CD4-positive, alpha-beta T cell treated with Interferon gamma for 1 hour (primary cell): Measurements from ENCODE around the gene MYO15A.

Experiments used
- DNase-seq: peaks from one replicate; pipeline ENCODE4 v3.0.0-alpha.2; 2020

Gene MYO15A, protein sequence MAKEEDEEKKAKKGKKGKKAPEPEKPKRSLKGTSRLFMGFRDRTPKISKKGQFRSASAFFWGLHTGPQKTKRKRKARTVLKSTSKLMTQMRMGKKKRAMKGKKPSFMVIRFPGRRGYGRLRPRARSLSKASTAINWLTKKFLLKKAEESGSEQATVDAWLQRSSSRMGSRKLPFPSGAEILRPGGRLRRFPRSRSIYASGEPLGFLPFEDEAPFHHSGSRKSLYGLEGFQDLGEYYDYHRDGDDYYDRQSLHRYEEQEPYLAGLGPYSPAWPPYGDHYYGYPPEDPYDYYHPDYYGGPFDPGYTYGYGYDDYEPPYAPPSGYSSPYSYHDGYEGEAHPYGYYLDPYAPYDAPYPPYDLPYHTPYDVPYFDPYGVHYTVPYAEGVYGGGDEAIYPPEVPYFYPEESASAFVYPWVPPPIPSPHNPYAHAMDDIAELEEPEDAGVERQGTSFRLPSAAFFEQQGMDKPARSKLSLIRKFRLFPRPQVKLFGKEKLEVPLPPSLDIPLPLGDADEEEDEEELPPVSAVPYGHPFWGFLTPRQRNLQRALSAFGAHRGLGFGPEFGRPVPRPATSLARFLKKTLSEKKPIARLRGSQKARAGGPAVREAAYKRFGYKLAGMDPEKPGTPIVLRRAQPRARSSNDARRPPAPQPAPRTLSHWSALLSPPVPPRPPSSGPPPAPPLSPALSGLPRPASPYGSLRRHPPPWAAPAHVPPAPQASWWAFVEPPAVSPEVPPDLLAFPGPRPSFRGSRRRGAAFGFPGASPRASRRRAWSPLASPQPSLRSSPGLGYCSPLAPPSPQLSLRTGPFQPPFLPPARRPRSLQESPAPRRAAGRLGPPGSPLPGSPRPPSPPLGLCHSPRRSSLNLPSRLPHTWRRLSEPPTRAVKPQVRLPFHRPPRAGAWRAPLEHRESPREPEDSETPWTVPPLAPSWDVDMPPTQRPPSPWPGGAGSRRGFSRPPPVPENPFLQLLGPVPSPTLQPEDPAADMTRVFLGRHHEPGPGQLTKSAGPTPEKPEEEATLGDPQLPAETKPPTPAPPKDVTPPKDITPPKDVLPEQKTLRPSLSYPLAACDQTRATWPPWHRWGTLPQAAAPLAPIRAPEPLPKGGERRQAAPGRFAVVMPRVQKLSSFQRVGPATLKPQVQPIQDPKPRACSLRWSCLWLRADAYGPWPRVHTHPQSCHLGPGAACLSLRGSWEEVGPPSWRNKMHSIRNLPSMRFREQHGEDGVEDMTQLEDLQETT (N-terminal part only)

DNA sequence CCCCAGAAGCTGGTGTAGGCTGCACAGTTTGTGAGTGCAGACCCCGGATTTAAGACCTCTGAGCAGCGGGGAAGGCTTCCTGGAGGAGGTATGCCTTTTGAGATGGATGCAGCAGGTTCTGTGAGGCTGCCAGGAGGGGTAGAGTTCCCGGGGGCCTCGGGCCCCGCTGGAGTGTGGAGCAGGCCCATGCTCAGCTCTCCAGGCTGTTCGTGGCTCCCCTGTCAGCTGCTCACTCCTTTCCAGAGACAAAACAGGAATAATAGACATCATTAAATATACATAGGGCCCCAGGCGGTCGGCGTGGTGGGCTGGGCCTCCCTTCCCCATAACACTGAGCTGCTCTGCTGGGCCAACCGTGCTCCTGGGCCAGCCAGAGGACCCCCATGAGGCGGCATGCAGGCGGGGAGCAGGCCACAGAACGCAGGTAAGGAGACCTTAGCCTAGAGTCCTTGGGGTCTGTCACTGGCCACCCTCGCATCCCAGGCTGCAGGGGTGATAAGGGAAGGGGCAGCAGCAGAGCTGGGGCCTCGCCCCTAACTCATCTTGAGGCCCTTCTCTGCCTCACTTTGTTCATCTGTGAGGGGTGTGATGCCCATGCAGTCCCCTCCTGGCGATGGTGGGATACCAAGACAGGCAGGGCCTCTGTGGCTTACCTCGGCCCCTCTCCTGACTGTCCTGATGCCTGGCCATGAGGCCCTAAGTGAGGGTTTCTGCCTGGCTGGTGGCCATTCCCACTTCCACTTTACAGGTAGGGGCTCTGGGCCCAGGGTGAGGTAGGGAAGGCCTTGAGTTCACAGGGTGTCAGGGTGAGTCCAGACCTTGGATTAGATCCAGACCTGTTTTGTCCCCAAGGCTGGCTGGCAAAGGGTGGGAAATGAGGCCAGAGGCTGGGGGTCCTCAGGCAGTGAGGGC, at the start of gene MYO15A:
Gene MYO15A, plus strand, starts transcription at position 356 of the 912 bp plus-strand sequence. CDS start 10,045 bp downstream, outside the sequence.
- DNase-seq, result no peak

DNA sequence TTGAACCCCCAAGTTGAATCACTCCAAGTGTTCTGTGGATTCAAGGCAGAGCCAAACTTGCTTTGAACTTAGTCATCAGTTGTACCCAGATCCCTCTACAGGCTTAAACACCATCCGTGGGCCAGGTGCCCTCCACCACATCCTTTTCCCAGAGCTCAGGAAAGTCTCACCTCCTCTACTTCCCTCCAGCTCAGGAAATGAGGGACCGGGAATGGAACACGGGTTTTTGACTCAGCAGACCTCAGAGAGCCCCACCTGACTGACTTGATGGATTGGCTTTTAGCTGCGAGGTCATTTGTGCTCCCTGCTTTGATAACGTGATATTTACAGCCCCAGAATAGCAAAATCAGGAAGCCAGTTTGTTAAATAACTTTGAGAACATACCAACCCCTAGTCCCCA, 49.3 kb upstream of the MYO15A start:
- DNase-seq, result no peak

DNA sequence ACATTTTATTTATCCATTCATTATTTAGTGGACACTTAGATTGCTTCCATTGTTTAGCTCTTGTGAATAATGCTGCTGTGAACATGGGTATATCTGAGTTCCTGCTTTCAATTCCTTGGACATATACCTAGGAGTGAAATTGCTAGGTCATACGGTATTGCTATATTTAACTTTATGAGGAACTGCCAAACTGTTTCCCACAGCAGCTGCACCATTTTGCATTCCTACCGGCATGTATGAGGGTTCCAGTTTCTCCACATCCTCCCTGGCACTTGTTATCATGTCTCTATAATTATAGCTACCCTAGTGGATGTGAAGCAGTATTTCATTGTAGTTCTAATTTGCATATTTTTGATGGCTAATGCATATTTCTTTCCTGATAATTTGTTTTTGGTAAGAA, 44.5 kb upstream of the MYO15A start:
- DNase-seq, result no peak

DNA sequence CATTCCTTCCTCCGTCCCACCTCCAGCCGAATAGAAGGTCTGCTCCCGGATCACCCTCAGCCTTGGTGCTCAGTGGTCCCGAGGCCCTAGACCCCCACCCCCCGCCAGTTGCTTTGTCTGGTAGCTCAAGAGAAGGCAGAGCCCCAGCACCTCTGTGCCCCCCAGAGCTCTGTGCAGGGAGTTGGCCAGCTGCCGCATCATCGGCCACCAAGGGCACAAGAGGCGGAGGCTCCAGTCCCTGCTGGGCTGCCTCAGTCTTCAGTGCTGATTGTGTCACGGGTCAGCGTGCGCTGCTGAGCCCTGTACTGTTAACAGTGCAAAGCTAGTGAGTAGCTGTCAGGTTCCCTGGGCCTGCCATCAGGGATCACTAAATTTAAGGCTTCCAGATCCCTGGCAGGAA, 43.0 kb upstream of the MYO15A start:
- DNase-seq, result no peak

DNA sequence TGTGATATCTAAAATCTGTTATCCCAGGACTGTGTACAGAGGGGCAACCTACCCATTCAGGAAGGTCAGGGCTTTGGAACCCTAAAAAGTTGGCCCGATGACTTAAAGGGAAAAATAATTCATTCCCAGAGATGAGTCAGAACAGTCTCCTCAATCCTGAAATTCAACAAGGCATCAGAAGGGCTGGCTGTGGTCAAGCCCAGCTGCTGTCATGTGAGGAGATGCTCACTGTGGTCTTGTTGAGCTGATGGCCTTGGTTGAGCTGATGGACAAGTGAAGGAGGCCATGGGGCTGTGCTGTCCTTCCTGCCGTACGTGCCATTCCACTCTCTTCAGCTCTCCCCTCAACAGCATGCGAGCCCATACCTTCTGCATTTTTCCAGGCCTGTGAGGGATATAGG, 41.7 kb upstream of the MYO15A start:
- DNase-seq, result no peak

DNA sequence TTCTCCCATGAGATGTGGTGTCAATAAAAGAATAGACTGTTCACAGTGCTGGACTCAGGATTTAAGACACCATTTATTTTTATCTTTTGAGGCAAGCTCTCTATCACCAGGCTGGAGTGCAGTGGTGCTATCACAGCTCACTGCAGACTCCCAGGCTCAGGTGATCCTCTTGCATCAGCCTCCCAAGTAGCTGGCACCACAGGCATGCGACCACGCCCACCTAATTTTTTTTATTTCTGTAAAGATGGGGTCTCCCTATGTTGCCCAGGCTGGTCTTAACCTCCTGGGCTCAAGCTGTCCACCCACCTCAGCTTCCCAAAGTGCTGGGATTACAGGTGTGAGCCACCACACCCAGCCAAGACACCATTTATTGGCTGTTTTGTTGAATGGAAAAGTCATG, 39.5 kb upstream of the MYO15A start:
- DNase-seq, result no peak

DNA sequence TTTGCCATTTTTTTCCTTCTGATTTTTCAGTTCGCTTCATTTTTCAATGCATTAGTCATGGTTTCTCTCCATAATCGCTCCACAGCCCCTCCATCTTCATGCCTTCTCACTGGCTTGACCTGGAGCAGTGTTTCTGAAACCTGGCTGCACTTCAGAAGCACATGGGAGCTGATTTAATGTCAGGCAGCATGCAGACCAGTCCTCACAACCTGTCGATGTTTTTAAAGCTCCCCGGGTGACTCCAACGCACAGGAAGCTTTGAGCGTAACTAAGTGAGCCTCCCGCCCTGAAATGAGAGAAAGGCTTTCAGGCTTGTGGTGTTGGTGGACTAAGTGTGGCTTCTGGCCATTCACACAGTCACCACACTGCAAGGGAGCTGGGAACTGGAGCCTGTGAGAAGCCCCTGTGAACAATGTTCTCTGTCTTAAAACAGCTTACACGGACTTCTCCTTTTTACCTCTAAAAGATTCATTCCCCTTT, 37.7 kb upstream of the MYO15A start:
- DNase-seq, result no peak

DNA sequence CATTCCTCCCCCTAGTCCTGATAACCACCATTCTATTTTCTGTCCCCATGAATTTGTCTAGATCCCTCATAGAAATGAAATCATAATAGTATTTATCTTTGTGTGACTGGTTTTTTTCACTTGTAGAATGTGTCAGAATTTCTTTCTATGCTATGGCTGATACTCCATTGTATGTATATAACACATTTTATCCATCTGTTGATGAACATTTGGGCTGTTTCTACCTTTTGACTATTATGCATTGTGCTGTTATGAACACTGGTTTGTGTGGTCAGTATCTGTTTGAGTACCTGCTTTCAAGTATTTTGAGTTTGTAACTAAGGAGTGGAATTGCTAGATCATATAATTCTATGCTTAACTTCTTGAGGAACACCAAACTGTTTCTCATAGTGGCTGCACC, 36.8 kb upstream of the MYO15A start:
- no peak for DNase-seq

DNA sequence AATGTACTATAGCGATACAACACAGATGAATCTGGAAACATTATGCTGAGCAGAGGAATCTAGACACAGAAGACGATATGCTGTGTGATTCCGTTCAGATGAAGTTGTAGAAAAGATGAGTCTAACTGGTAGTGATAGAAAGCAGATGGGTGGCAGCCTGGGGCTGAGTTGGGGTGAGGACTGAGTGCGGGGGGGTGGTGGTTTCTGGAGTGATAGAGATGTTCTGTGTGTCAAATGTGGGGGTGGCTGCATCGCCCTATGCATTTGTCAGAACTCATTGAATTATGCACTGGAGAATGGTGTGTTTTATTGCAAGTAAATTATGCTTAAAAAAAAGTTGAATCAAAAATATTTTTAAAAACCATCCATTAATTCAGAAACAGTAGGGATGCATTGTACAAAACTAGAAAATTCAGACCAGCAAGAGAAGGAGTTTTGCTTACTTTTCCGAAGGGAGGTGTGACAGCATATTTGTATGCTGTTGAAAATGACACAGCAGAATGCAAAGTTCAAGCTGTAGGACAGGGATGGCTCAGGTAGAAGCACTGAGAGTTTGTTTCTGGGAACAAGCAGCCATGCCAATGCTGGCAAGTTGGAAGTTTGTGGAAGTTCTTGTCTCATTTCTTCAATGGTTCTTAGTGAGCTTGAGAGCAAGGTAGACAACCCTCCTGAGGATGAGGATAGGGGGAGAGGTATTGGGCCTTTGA, 33.8 kb upstream of the MYO15A start:
- no peak for DNase-seq

DNA sequence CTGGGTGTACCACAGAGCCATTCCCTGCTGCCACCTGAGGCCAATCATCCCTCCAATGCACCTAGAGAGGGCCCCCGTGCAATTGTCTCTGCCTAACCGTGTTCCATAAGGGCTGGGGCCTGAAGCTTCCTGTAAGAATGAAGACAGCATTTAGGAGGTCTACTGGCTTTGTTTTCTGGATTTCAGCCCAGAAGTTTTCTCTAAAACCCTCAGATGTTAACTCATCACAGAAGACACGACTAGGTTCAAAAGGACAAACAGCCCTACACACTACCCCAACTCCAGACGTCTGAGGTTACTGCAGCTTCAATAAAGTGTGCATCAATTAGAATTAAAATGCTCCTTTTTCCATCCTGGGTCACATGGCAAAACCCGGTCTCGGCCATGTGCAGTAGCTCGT, 31.6 kb upstream of the MYO15A start:
- no peak for DNase-seq

DNA sequence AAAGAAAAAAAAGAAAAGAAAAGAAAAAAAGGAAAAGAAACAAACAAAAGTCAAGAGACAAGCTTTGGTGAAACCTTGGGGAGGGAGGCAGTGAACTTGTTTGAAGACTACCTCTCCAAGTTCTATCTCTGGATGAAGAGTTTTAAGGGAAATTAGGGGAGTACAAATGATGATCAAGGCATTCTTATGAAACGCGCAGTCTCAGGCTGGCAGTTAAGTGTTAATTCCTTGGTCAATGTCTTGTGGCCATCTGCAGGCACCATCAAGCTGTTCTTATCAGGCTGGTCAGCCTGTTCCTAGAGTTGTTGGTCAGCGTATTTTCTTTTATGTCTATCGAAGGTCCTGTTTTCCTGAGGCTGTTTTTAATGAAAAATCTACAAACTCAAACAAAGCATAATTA, 29.0 kb upstream of the MYO15A start:
- no peak for DNase-seq

DNA sequence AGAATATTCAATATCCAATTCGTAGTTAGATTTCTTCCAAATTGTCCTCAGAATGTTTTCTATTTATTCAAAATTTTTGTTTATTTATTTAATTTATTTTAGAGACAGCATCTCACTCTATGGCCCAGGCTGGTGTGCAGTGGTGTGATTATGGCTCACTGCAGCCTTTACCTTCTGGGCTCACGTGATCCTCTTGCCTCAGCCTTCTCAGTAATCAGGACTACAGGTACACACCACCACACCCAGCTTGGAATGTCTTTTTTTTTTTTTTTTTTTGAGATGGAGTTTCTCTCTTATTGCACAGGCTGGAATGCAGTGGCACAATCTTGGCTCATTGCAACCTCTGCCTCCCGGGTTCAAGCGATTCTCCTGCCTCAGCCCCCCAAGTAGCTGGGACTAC, 24.3 kb upstream of the MYO15A start:
- no peak for DNase-seq

DNA sequence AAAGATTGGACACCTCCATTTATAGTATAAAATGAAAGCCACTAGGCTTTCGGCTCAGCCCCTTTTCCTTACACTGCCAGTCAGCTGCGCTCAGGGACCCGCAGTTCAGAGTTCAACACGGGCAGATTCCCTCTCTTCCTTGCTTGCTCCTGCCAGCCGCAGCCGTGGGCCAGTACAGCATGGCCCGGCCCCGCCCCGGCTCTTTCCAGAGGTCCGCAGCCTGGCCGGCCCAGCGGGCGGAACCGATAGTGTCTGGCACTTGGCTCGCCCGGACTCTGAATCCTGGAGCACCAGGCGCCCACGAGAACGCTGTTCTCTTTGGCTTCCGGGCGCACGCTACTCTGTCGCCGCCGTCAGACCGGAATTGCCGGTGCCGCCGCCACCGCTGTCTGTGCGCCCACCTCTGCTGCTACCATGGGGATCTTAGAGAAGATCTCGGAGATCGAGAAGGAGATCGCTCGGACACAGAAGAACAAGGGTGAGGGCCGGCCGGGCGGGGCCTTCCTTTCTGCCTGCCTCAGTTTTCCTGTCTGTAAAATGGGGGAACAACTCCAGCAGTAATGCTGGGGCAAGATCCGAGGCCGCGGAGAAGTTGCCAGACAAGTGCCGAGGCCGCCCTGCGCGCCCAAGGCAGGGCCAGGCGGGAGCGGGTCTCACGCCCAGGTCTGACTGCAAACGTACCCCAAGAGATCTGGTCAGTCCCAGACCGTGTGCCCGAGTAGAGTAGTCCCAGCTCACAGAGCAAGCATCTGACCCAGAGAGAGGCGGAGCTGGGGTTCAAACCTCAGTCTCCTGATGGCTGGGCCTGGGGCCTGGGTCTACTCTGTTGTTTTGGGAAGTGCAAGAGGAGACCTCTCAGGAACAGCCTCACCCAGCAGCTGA, 20.7 kb upstream of the MYO15A start, which contains the start of gene DRG2:
Gene DRG2, plus strand, starts transcription at position 339 of the 882 bp plus-strand sequence. Its CDS starts 76 bp downstream, at position 415.
- DNase-seq, result peak; percentile 82

DNA sequence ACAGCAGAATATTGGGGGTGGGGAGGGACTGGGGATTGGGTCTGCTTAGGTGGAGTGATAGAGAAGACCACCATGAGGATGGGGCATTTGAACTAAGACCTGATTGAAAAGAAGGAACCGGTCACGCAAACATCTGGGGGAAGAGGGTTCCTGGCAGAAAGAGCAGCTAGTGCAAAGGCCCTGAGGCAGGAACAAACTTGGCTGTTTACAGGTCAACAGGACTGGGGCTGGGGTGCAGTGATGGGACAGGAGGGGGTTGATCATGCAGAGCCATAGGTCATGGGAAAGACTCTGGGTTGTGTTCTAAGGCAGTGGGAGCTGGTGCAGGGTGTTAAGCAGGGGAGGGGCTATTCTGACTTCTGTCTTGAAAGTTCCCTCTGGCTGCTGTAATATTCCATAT, 18.9 kb upstream of the MYO15A start:
- no peak for DNase-seq

DNA sequence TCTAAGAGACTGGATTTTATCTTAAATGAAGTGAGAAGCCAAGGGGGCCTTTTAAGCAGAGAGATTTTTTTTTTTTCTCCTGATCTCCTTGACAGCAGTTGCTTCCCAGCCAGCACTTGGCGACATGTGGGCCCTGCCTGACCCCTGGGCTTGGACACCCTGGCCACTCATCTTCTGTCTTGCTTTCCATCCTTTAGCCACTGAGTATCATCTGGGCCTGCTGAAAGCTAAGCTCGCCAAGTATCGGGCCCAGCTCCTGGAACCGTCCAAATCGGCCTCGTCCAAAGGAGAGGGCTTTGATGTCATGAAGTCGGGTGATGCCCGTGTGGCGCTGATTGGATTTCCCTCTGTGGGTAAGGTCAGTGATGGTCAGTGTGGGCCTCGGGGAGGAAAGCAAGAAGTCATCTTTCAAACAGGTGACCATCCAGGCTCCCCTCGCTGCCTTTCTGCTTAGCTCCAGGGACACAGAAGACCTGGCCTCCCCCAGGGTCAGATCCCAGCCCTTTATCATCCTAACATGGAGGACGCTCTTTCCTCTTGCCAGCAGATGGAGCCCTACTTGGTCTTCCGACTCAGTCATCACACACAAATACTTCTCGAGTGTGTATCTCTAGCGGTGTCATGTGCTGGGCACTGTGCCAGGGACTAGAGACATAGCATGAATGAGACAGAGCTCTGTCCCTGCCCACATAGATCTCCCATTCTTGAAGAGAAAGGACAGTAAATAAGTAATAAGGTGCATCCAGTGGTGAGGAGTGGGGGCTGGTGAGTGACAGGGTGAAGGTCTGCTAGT, 14.7 kb upstream of the MYO15A start:
- no peak for DNase-seq

DNA sequence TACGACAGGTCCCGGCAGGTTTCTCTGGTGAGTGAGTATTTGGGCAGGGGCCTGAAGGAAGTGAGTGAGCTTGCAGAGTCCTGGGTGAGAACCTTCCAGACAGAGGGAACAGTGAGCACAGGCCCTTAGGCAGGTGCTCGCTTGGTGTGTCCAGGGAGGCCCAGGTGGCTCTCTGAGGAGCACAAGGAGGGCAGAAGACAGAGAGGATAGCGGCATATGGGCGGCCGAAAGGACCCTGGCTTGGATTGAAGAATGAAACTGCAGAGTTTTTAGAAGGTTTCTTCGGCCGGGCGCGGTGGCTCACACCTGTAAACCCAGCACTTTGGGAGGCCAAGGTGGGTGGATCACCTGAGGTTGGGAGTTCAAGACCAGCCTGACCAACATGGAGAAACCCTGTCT, 14.1 kb upstream of the MYO15A start:
- DNase-seq, result no peak

DNA sequence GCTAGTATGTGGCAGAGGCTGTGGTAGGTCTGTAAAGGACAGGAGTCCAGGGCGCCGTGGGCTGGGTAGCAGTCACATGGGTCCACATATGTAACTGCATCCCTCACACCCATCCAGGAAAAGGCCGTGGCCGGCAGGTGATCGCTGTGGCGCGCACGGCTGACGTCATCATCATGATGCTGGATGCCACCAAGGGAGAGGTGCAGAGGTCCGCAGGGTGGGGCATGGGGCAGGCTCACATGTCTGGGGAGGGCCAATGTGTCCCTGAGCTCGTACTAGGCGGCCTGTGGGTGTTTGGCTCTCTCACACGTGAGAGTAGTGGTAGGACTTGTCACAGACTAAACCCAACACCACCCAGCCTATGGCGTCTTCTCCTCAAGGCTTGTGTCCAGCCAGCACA, 9.0 kb upstream of the MYO15A start:
- DNase-seq, result no peak

DNA sequence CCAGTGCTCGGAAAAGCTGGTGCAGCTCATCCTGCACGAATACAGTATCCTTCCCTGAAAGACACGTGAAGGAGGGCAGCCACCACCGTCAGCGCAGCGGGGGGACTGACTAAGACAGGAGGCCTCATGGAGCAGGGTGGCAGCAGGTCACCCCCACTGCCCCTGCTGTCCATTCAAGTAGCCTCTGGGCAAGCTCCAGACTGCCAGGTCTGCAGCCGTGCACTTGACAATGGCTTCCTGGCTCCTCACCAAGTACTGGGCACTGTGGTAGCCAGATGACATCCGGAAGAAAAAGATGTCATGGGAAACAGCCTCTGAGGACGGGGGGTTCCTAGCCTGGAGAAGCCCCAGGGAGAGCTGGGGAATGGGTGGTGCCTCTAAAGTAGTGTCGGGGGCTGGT, 7.9 kb upstream of the MYO15A start:
- no peak for DNase-seq

DNA sequence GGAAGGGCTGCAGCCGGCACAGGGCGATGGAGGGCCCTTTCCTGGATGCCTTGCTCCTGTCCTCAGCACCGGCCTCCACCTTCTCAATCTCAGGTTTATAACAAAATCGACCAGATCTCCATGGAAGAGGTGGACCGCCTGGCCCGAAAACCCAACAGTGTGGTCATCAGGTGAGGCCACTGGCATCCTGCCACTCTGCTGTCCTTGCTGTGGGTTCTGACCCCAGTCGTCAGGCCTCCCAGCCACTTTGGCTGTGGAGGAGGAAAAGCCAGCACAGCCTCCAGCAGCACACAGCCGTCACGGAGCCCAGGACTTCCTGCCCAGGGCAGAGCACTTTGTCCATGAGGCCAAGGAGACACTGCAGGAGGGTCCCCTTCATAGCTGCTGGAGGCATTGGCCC, 6.7 kb upstream of the MYO15A start:
- DNase-seq, result no peak
